PC-3 (cell line): Measurements from ENCODE around the gene SLC7A9. TPM values are rescaled to one million over a fixed set of nuclear protein-coding genes. Genes with fewer than 3 reads are reported as not detected.

Experiments used
- ATAC-seq: fragments of 200-7000 bp; cut with Tn5 transposase; 2 replicates; pipeline ENCODE4 v1.9.1; 2020; ENCODE audit warnings: mild to moderate bottlenecking, moderate library complexity
- BruUV-seq: library from RNA; stranded (reverse); fragments of 400-500 nt; replicated peaks from 2 replicates; lab custom pipeline; 2021; lab: Mats Ljungman, UMichigan
- CTCF ChIA-PET: fragments of 300-600 bp; sonication (Branson Sonifier 250); formaldehyde crosslinking; loops from one replicate; lab custom pipeline; 2022; ENCODE audit warnings: antibody characterized with exemption; lab: Charles Lee
- POLR2A ChIA-PET: fragments of 300-600 bp; sonication (Branson Sonifier 250); formaldehyde crosslinking; loops from one replicate; lab custom pipeline; 2022; ENCODE audit warnings: antibody characterized with exemption; ENCODE audit not compliant: unreplicated experiment; lab: Charles Lee
- DNase-seq: peaks from one replicate; pipeline ENCODE4 v3.0.0-alpha.2; 2015
- H2AFZ ChIP-seq: fragments of 300-600 bp; sonication (generic); 2 replicates; pipeline ENCODE4 v1.6.0; 2016; ENCODE audit warnings: antibody characterized with exemption, low read length
- H3F3A ChIP-seq: fragments of 300-600 bp; sonication (generic); one replicate; pipeline ENCODE4 v1.6.0; 2017; ENCODE audit warnings: antibody characterized with exemption, low read length, control low read depth, mild to moderate bottlenecking; ENCODE audit not compliant: unreplicated experiment
- H3K27ac ChIP-seq: fragments of 300-600 bp; sonication (generic); 2 replicates; pipeline ENCODE4 v1.5.1; 2016; ENCODE audit warnings: mild to moderate bottlenecking, low read length
- H3K27me3 ChIP-seq: fragments of 300-600 bp; sonication (generic); 2 replicates; pipeline ENCODE4 v1.6.1; 2016; ENCODE audit warnings: low read length, mixed read lengths
- H3K36me3 ChIP-seq: fragments of 300-600 bp; sonication (generic); 2 replicates; pipeline ENCODE4 v1.6.1; 2016; ENCODE audit warnings: low read depth, mixed run types, low read length, mixed read lengths
- H3K4me1 ChIP-seq: fragments of 300-600 bp; sonication (generic); 2 replicates; pipeline ENCODE4 v1.5.1; 2016; ENCODE audit warnings: low read length; ENCODE audit not compliant: insufficient read depth
- H3K4me2 ChIP-seq: fragments of 300-600 bp; sonication (generic); 2 replicates; pipeline ENCODE4 v1.6.0; 2016; ENCODE audit warnings: low read length
- H3K4me3 ChIP-seq: fragments of 300-600 bp; sonication (generic); 2 replicates; pipeline ENCODE4 v1.5.1; 2016; ENCODE audit warnings: mild to moderate bottlenecking, low read length, mixed read lengths
- H3K79me2 ChIP-seq: fragments of 300-600 bp; sonication (generic); 2 replicates; pipeline ENCODE4 v1.6.1; 2017; ENCODE audit warnings: low read length, mixed read lengths
- H3K9ac ChIP-seq: fragments of 300-600 bp; sonication (generic); 2 replicates; pipeline ENCODE4 v1.6.0; 2016; ENCODE audit warnings: mild to moderate bottlenecking, low read length
- H3K9me2 ChIP-seq: fragments of 300-600 bp; sonication (generic); replicated peaks from 2 replicates; pipeline ENCODE4 v1.6.1; 2016; ENCODE audit warnings: mixed run types, low read length, mixed read lengths
- H3K9me3 ChIP-seq: fragments of 300-600 bp; sonication (generic); 2 replicates; pipeline ENCODE4 v1.6.1; 2016; ENCODE audit warnings: low read length, mixed read lengths
- H4K20me1 ChIP-seq: fragments of 300-600 bp; sonication (generic); 2 replicates; pipeline ENCODE4 v1.6.1; 2016; ENCODE audit warnings: low read length, mixed read lengths
- CTCF ChIP-seq: fragments of 300-600 bp; sonication (generic); conservative IDR thresholded peaks from 2 replicates; pipeline ENCODE4 v1.5.1; 2017; ENCODE audit warnings: antibody characterized with exemption, low read depth, mild to moderate bottlenecking, low read length
- EZH2 ChIP-seq: fragments of 300-600 bp; sonication (generic); IDR thresholded peaks from one replicate; pipeline ENCODE4 v1.6.1; 2017; ENCODE audit warnings: antibody characterized with exemption, mild to moderate bottlenecking, low read length; ENCODE audit not compliant: unreplicated experiment
- EZH2phosphoT487 ChIP-seq: fragments of 300-600 bp; sonication (generic); IDR thresholded peaks from 2 replicates; pipeline ENCODE4 v1.6.1; 2018; ENCODE audit warnings: mild to moderate bottlenecking, antibody characterized with exemption, low read length, borderline replicate concordance
- intact Hi-C: fragments of 100-400 bp; cut with micrococcal nuclease; formaldehyde crosslinking; loops from 2 replicates; pipeline ENCODE4 v1.9.0; 2023
- total RNA-seq: library from RNA; depleted of rRNA; stranded (reverse); fragments of >200 nt; gene quantifications from 2 replicates; pipeline ENCODE4 v1.2.3, GENCODE V29; 2014

Gene SLC7A9
- total RNA-seq, 1 experiment from 2014 or later: not detected

GRCh38 chr19:32873247-32873959, 3.8 kb upstream of the SLC7A9 start:
- Histone ChIP-seq H3K27ac (no peak overlapping the region), H3K27me3 (no peaks in the 10 kb centered on the region), H3K4me1 (peaks cover 13% of the 10 kb centered on the region), H3K79me2 (no peaks in the 10 kb centered on the region), H3K9ac (no peak overlapping the region), H3F3A (no peaks in the 10 kb centered on the region), H3K4me2 (no peak overlapping the region), H2AFZ (no peak overlapping the region), H4K20me1 (no peaks in the 10 kb centered on the region), H3K36me3 (no peaks in the 10 kb centered on the region), H3K9me2 (no peaks in the 10 kb centered on the region), H3K4me3 (no peak overlapping the region), H3K9me3 (no peaks in the 10 kb centered on the region)
- no peak for DNase-seq
- TF ChIP-seq EZH2phosphoT487 (no peak), CTCF (no peak), EZH2 (no peak)
- CTCF ChIA-PET: no interaction called here
- ATAC-seq: no peak
- intact Hi-C loops: no loop called here
- no TSS peak for BruUV-seq
- POLR2A ChIA-PET: no interaction called here

DNA sequence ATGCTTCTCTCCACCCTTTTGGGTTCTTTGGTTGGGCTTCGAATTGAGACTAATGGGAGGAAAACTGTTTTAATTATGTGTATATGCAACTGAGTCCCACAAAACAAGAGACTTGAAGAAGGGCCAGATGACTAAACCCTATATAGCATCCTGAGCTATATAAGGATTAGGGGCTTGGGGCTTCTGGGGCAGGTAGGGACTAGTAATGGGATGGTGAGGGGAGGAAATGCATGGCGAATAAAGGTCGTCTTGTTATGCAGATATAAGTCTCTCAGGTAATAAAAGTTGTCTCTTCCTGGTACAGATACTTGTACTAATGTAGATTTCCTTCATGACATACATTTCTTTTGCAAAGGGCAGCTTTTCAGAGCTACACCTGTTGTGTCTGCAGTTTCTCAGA, 2.8 kb upstream of the SLC7A9 start:
- Histone ChIP-seq H3K4me2 (no peak overlapping the region), H4K20me1 (no peaks in the 10 kb centered on the region), H3K9ac (no peak overlapping the region), H3F3A (no peaks in the 10 kb centered on the region), H3K9me2 (no peaks in the 10 kb centered on the region), H3K79me2 (no peaks in the 10 kb centered on the region), H3K9me3 (no peaks in the 10 kb centered on the region), H3K4me1 (peaks cover 11% of the 10 kb centered on the region), H2AFZ (no peak overlapping the region), H3K36me3 (no peaks in the 10 kb centered on the region), H3K27me3 (no peaks in the 10 kb centered on the region), H3K27ac (no peak overlapping the region), H3K4me3 (no peak overlapping the region)
- ChIA-PET CTCF (no interaction called here), POLR2A (no interaction called here)
- no peak for TF ChIP-seq CTCF
- TF ChIP-seq EZH2: no peak
- intact Hi-C loops: no loop called here
- BruUV-seq: no TSS peak
- ATAC-seq (no peak), DNase-seq (no peak)

- DNase-seq: no peak
- Histone ChIP-seq H3K9ac (no peak overlapping the region), H3K36me3 (no peaks in the 10 kb centered on the region), H3K27me3 (no peaks in the 10 kb centered on the region), H2AFZ (no peak overlapping the region), H3K4me2 (no peak overlapping the region), H4K20me1 (no peaks in the 10 kb centered on the region), H3K27ac (no peak overlapping the region), H3K9me2 (no peaks in the 10 kb centered on the region), H3K79me2 (no peaks in the 10 kb centered on the region), H3K9me3 (no peaks in the 10 kb centered on the region), H3K4me1 (no peaks in the 10 kb centered on the region), H3F3A (no peaks in the 10 kb centered on the region), H3K4me3 (no peak overlapping the region)
- CTCF ChIA-PET: no interaction called here
- no peak for TF ChIP-seq EZH2
- no peak for TF ChIP-seq CTCF
- TF ChIP-seq EZH2phosphoT487: no peak
- POLR2A ChIA-PET: no interaction called here
- intact Hi-C loops: no loop called here
- ATAC-seq: no peak
- BruUV-seq: no TSS peak
These were observed 1.4 kb upstream of the SLC7A9 start for GRCh38 chr19:32870981-32871451.
